B cell (primary cell): Measurements from ENCODE around the gene PANK3. TPM values are rescaled to one million over a fixed set of nuclear protein-coding genes. Genes with fewer than 3 reads are reported as not detected.
"Not testable (repeated sequence)": the region's sequence is repeated elsewhere in the genome, so short reads cannot be mapped to it uniquely, and the experiment has no call there.

Experiments used
- ATAC-seq: fragments of 200-7000 bp; cut with Tn5 transposase; one replicate; pipeline ENCODE4 v1.10.0; 2021; ENCODE audit warnings: low read depth, mild to moderate bottlenecking, moderate number of reproducible peaks, moderate library complexity
- CTCF ChIA-PET: fragments of 350-600 bp; sonication (Branson Sonifier 250); formaldehyde crosslinking; loops from one replicate; lab custom pipeline; 2021; ENCODE audit warnings: antibody characterized with exemption, inconsistent platforms; lab: Charles Lee
- POLR2A ChIA-PET: fragments of 350-600 bp; sonication (Branson Sonifier 250); formaldehyde crosslinking; loops from one replicate; lab custom pipeline; 2021; ENCODE audit warnings: antibody characterized with exemption; lab: Charles Lee
- DNase-seq: peaks from one replicate; pipeline ENCODE4 v3.0.0; 2013
- H2AFZ ChIP-seq: 2 replicates; pipeline ENCODE4 v1.6.1; 2012; ENCODE audit warnings: mild to moderate bottlenecking, low read depth, low read length; ENCODE audit not compliant: insufficient read depth, poor library complexity, severe bottlenecking
- H3K27ac ChIP-seq, 2 donors: 1 replicate in 1 of 2; 2 replicates in 1 of 2; pipeline ENCODE4 v1.5.1; 2012 to 2013; ENCODE audit warnings: low read length in 2 of 2, mild to moderate bottlenecking in 2 of 2, moderate library complexity in 1 of 2
- H3K27me3 ChIP-seq, 4 experiments: fragments of 200-600 bp in 1 of 4; sonication (generic) in 1 of 4; replicated peaks in 1 of 4; 1 replicate in 2 of 4; 2 replicates in 2 of 4; pipeline versions ENCODE4 v1.6.1 to v1.7.0; 2013 to 2016; ENCODE audit warnings: low read length in 3 of 4, mild to moderate bottlenecking in 2 of 4, mixed read lengths in 1 of 4, moderate library complexity in 1 of 4; ENCODE audit not compliant: insufficient read depth in 4 of 4, control insufficient read depth in 3 of 4; ENCODE audit errors: control extremely low read depth in 1 of 4
- H3K36me3 ChIP-seq, 2 experiments: replicated peaks in 1 of 2; 1 replicate in 1 of 2; 2 replicates in 1 of 2; pipeline versions ENCODE4 v1.6.1 to v1.7.1; 2013; ENCODE audit warnings: low read length in 1 of 2; ENCODE audit not compliant: insufficient read depth in 2 of 2, control insufficient read depth in 1 of 2; ENCODE audit errors: control extremely low read depth in 1 of 2, extremely low read depth in 1 of 2
- H3K4me1 ChIP-seq, 2 donors: fragments of 200-600 bp in 1 of 2; sonication (generic) in 1 of 2; 1 replicate in 1 of 2; 2 replicates in 1 of 2; pipeline versions ENCODE4 v1.5.1 to v1.6.1; 2013 to 2017; ENCODE audit warnings: low read length in 2 of 2; ENCODE audit not compliant: control insufficient read depth in 2 of 2, insufficient read depth in 2 of 2
- H3K4me2 ChIP-seq: replicated peaks from 2 replicates; pipeline ENCODE3; 2012; ENCODE audit warnings: mild to moderate bottlenecking, low read depth, low read length; ENCODE audit not compliant: poor library complexity, severe bottlenecking
- H3K4me3 ChIP-seq, 5 experiments: fragments of 200-600 bp in 1 of 5; sonication (generic) in 1 of 5; 1 replicate in 3 of 5; 2 replicates in 2 of 5; pipeline versions ENCODE4 v1.5.1 to v1.7.0; 2011 to 2016; ENCODE audit warnings: low read length in 4 of 5, mild to moderate bottlenecking in 4 of 5, low read depth in 2 of 5, control low read depth in 1 of 5, moderate library complexity in 1 of 5; ENCODE audit not compliant: insufficient read depth in 1 of 5; ENCODE audit errors: control extremely low read depth in 1 of 5, extremely low read depth in 1 of 5
- H3K79me2 ChIP-seq: fragments of 200-600 bp; sonication (generic); one replicate; pipeline ENCODE4 v1.6.0; 2016; ENCODE audit warnings: low read length; ENCODE audit not compliant: control insufficient read depth, insufficient read depth
- H3K9ac ChIP-seq: fragments of 200-600 bp; sonication (generic); 2 replicates; pipeline ENCODE4 v1.6.1; 2017; ENCODE audit warnings: mild to moderate bottlenecking, low read length, moderate library complexity
- H3K9me3 ChIP-seq, 3 donors: one replicate each; pipeline versions ENCODE4 v1.6.1 to v1.7.1; 2013; ENCODE audit warnings: low read length in 2 of 3; ENCODE audit not compliant: control insufficient read depth in 2 of 3, insufficient read depth in 1 of 3; ENCODE audit errors: control extremely low read depth in 1 of 3
- H4K20me1 ChIP-seq: 2 replicates; pipeline ENCODE4 v1.6.0; 2012; ENCODE audit warnings: mild to moderate bottlenecking, low read length; ENCODE audit not compliant: insufficient read depth, control insufficient read depth, poor library complexity, severe bottlenecking
- H3K27ac Mint-ChIP-seq: one replicate; pipeline ENCODE4 v1.8.0; 2021; ENCODE audit warnings: mixed read lengths
- H3K27me3 Mint-ChIP-seq: one replicate; pipeline ENCODE4 v1.8.0; 2021; ENCODE audit warnings: mixed read lengths
- H3K4me1 Mint-ChIP-seq: one replicate; pipeline ENCODE4 v1.8.0; 2021; ENCODE audit warnings: mixed read lengths
- H3K4me3 Mint-ChIP-seq: one replicate; pipeline ENCODE4 v1.8.0; 2021; ENCODE audit warnings: mixed read lengths
- H3K9me3 Mint-ChIP-seq: one replicate; pipeline ENCODE4 v1.8.0; 2022; ENCODE audit warnings: mixed read lengths; ENCODE audit not compliant: insufficient read depth
- WGBS: methylation state at CpG from one replicate; pipeline ENCODE4 v1.1.5; 2013; ENCODE audit warnings: missing lambda C conversion rate; ENCODE audit not compliant: insufficient coverage; 5-methylcytosine and 5-hydroxymethylcytosine counted together
- intact Hi-C: fragments of 100-400 bp; cut with micrococcal nuclease; formaldehyde crosslinking; loops from one replicate; pipeline ENCODE4 v1.10.0; 2022
- polyA plus RNA-seq: library from polyadenylated mRNA; depleted of rRNA; stranded (reverse); fragments of >200 nt; gene quantifications from 2 replicates; pipeline ENCODE4 v1.2.3, GENCODE V29; 2012
- total RNA-seq, 2 donors: library from RNA; stranded (reverse); fragments of 120-200 nt in 1 of 2; gene quantifications; 1 replicate in 1 of 2; 2 replicates in 1 of 2; pipeline versions ENCODE4 v1.2.3 to v1.2.4, GENCODE V29; 2013 to 2022
- TF ChIP-seq, protein P1 (sequence below): fragments of 200-600 bp; IDR thresholded peaks from one replicate; pipeline ENCODE4 v1.8.0; 2022; ENCODE audit warnings: antibody characterized with exemption, mild to moderate bottlenecking

PANK3 gene
- total and polyA plus RNA-seq, 2 donors (not counting 1 experiment from before 2014, with no cell fraction given): 6.3 to 61.8 TPM

DNA sequence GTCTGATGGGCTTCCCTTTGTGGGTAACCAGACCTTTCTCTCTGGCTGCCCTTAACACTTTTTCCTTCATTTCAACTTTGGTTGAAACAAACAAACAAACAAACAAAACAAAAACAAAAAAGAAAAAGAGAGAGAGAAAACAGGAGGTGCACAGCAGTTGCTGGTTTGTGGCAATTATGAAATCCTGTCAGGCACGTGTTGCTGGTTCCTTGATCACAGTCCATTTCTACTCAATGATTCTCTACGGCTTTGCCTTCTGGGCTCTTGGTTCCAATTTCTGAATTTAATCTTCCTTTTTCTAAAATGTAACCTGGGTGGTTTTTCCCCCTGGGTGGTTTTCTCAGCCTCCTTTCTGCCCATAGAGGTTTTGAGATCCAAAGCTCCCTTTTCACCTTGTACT, 17.8 kb upstream of the PANK3 start:
- 94% methylated on average over 2 of the region's 2 CpGs for WGBS
- Histone ChIP-seq H3K9ac (no peak overlapping the region), H3K4me2 (no peak overlapping the region), H3K4me3 (no peak overlapping the region), H3K79me2 (no peaks in the 10 kb centered on the region), H3K36me3 (no peaks in the 10 kb centered on the region), H3K4me1 (no peaks in the 10 kb centered on the region), H4K20me1 (no peaks in the 10 kb centered on the region), H3K27me3 (peaks cover 0 to 8% (median 1%) of the 10 kb centered on the region in 4 experiments), H3K27ac (no peak overlapping the region), H2AFZ (no peak overlapping the region), H3K9me3 (no peaks in the 10 kb centered on the region)
- Mint-ChIP-seq H3K4me3 (no peak overlapping the region), H3K9me3 (peaks cover 4% of the 10 kb centered on the region), H3K27me3 (peaks cover 52% of the 10 kb centered on the region), H3K27ac (no peak overlapping the region), H3K4me1 (no peaks in the 10 kb centered on the region)
- intact Hi-C loops: no loop called here
- TF ChIP-seq, protein P1, sequence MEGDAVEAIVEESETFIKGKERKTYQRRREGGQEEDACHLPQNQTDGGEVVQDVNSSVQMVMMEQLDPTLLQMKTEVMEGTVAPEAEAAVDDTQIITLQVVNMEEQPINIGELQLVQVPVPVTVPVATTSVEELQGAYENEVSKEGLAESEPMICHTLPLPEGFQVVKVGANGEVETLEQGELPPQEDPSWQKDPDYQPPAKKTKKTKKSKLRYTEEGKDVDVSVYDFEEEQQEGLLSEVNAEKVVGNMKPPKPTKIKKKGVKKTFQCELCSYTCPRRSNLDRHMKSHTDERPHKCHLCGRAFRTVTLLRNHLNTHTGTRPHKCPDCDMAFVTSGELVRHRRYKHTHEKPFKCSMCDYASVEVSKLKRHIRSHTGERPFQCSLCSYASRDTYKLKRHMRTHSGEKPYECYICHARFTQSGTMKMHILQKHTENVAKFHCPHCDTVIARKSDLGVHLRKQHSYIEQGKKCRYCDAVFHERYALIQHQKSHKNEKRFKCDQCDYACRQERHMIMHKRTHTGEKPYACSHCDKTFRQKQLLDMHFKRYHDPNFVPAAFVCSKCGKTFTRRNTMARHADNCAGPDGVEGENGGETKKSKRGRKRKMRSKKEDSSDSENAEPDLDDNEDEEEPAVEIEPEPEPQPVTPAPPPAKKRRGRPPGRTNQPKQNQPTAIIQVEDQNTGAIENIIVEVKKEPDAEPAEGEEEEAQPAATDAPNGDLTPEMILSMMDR: no peak
- ChIA-PET POLR2A (no interaction called here), CTCF (no interaction called here)
- ATAC-seq (no peak), DNase-seq (no peak)

DNA sequence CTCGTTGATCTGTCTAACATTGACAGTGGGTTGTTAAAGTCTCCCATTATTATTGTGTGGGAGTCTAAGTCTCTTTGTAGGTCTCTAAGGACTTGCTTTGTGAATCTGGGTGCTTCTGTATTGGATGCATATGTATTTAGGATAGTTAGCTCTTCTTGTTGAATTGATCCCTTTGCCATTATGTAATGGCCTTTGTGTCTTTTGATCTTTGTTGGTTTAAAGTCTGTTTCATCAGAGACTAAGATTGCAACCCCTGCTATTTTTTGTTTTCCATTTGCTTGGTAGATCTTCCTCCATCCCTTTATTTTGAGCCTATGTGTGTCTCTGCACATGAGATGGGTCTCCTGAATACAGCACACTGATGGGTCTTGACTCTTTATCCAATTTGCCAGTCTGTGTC, 17.0 kb upstream of the PANK3 start:
- H3K9me3 Mint-ChIP-seq, H3K27me3 ChIP-seq, intact Hi-C loops: not testable (repeated sequence)

More for the DNA sequence above, 17.0 kb upstream of the PANK3 start:
- H4K20me1 ChIP-seq, CTCF ChIA-PET, H3K9me3 ChIP-seq, H2AFZ ChIP-seq, H3K27ac ChIP-seq, H3K4me1 Mint-ChIP-seq, H3K4me3 ChIP-seq, ATAC-seq, POLR2A ChIA-PET, H3K9ac ChIP-seq, H3K36me3 ChIP-seq, H3K4me3 Mint-ChIP-seq, DNase-seq, H3K4me1 ChIP-seq, H3K27ac Mint-ChIP-seq, H3K4me2 ChIP-seq, H3K79me2 ChIP-seq: not testable (repeated sequence)
- H3K27me3 Mint-ChIP-seq: peaks cover 56% of the 10 kb centered on the region
- no CpG with 5 or more reads among the region's 1 CpG for WGBS
